Osteoblast (primary cell): ENCODE measurements around the gene TRIO. TPM values are rescaled to one million over a fixed set of nuclear protein-coding genes. Genes with fewer than 3 reads are reported as not detected.

Experiments used
- DNase-seq: peaks from one replicate; pipeline ENCODE4 v3.0.0; 2011; ENCODE audit warnings: low spot score, mixed read lengths; ENCODE audit not compliant: insufficient read length; ENCODE audit errors: missing footprints
- H2AFZ ChIP-seq: 2 replicates; pipeline ENCODE4 v1.6.0; 2011; ENCODE audit warnings: mild to moderate bottlenecking, low read length
- H3K27ac ChIP-seq: 2 replicates; pipeline ENCODE4 v1.5.1; 2011; ENCODE audit warnings: mild to moderate bottlenecking, low read depth, low read length, moderate library complexity
- H3K27me3 ChIP-seq: 2 replicates; pipeline ENCODE4 v1.6.0; 2012; ENCODE audit warnings: mild to moderate bottlenecking, control low read depth, inconsistent platforms, low read length, moderate library complexity; ENCODE audit not compliant: insufficient read depth
- H3K36me3 ChIP-seq: 2 replicates; pipeline ENCODE4 v1.5.1; 2011; ENCODE audit warnings: mild to moderate bottlenecking, low read length, control low read depth, moderate library complexity; ENCODE audit not compliant: insufficient read depth
- H3K4me1 ChIP-seq: 2 replicates; pipeline ENCODE4 v1.5.1; 2011; ENCODE audit warnings: mild to moderate bottlenecking, low read length, control low read depth, moderate library complexity; ENCODE audit not compliant: insufficient read depth
- H3K4me2 ChIP-seq: 2 replicates; pipeline ENCODE4 v1.6.0; 2011; ENCODE audit warnings: mild to moderate bottlenecking, low read length; ENCODE audit not compliant: insufficient read depth
- H3K4me3 ChIP-seq: fragments of 200-600 bp; sonication (generic); 3 replicates; pipeline ENCODE4 v1.5.1; 2012; ENCODE audit warnings: mild to moderate bottlenecking, low read length, inconsistent platforms; ENCODE audit not compliant: insufficient read depth
- H3K79me2 ChIP-seq: 2 replicates; pipeline ENCODE4 v1.6.0; 2012; ENCODE audit warnings: mild to moderate bottlenecking, low read length, control low read depth, inconsistent platforms; ENCODE audit not compliant: insufficient read depth
- H3K9me3 ChIP-seq: 2 replicates; pipeline ENCODE4 v1.5.1; 2011; ENCODE audit warnings: low read depth, low read length, control low read depth
- H4K20me1 ChIP-seq: 2 replicates; pipeline ENCODE4 v1.6.0; 2012; ENCODE audit warnings: mild to moderate bottlenecking, low read length, control low read depth; ENCODE audit not compliant: insufficient read depth
- total RNA-seq: library from RNA; depleted of rRNA; stranded (reverse); fragments of >200 nt; gene quantifications from 2 replicates; pipeline ENCODE4 v1.2.3, GENCODE V29; 2012
- TF ChIP-seq, protein P1 (sequence below): IDR thresholded peaks from 2 replicates; pipeline ENCODE4 v1.5.1; 2011; ENCODE audit warnings: mild to moderate bottlenecking, low read depth, low read length, moderate library complexity; ENCODE audit errors: extremely low read depth

TRIO gene
- total RNA-seq, 1 donor = 274 TPM

DNA sequence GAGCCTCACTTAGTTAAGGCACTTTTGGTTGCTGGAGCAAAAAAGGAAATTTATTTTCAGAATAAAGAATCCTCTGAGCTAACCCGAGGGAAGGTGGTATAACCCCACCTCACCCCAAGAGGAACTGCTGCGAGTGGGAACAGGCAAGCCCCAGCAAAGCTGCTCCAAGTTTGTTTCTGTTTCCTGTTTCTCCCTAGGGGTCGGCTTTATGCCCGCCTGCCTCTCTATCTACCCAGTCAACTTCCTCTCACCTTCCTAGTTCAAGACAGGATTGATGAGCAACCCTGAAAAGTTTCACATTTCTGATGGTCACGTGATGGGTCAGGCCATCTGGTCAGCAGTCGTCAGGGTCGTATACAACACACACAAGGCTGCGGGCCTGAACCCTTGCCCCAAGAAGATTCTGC lies 31.1 kb downstream of the TRIO start:
- Histone ChIP-seq H3K4me1 (peaks cover 78% of the 10 kb centered on the region), H3K79me2 (peaks cover 99% of the 10 kb centered on the region), H4K20me1 (peaks cover 28% of the 10 kb centered on the region), H3K27me3 (no peaks in the 10 kb centered on the region), H3K4me2 (peak overlapping the region; percentile 31), H2AFZ (no peak overlapping the region), H3K4me3 (no peak overlapping the region), H3K9me3 (no peaks in the 10 kb centered on the region), H3K36me3 (no peaks in the 10 kb centered on the region), H3K27ac (peak overlapping the region; percentile 72)
- peak; percentile 65 for DNase-seq
- TF ChIP-seq, protein P1, sequence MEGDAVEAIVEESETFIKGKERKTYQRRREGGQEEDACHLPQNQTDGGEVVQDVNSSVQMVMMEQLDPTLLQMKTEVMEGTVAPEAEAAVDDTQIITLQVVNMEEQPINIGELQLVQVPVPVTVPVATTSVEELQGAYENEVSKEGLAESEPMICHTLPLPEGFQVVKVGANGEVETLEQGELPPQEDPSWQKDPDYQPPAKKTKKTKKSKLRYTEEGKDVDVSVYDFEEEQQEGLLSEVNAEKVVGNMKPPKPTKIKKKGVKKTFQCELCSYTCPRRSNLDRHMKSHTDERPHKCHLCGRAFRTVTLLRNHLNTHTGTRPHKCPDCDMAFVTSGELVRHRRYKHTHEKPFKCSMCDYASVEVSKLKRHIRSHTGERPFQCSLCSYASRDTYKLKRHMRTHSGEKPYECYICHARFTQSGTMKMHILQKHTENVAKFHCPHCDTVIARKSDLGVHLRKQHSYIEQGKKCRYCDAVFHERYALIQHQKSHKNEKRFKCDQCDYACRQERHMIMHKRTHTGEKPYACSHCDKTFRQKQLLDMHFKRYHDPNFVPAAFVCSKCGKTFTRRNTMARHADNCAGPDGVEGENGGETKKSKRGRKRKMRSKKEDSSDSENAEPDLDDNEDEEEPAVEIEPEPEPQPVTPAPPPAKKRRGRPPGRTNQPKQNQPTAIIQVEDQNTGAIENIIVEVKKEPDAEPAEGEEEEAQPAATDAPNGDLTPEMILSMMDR = no peak

DNA sequence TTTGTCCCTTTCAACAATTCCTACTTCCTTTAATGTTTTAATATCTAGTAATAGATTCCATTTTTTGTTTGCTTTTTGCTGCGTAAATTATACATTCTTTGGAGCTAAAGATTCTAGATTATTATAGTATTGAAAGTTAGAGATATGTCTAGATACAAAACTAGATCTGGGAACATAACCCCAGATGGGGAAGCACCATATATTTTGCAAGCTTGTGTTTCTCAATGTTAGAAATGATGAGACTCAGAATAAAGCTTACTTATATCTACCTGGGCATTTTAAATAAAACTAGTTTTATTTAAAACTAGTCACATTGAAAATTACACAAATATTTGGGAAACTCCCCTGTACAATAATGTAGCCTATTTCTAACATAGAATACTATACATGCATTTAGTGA lies 32.2 kb downstream of the TRIO start:
- Histone ChIP-seq H4K20me1 (peaks cover 26% of the 10 kb centered on the region), H3K27me3 (no peaks in the 10 kb centered on the region), H3K4me2 (no peak overlapping the region), H3K9me3 (no peaks in the 10 kb centered on the region), H3K4me1 (peaks cover 72% of the 10 kb centered on the region), H3K36me3 (no peaks in the 10 kb centered on the region), H2AFZ (no peak overlapping the region), H3K79me2 (peaks cover 99% of the 10 kb centered on the region), H3K27ac (peak overlapping the region; percentile 29), H3K4me3 (no peak overlapping the region)
- no peak for DNase-seq
- TF ChIP-seq, protein P1 = no peak

DNA sequence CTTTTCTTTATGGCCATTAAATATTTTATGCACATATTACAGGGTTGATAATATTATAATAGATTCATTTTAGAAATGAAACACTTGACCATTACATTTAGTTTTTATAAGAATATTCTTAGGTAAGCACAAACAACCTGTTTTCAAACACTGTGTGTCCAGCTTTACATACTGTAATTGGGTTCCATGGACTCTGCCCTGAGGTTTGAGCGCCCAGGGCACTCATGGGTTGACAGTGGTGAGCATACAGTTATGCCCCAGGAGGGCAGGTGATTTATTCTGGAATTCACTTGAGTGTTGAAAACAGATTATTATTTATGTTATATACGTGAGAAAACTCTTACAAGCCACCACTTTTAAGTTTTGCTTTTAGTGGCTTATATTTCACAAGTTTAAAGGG lies 33.7 kb downstream of the TRIO start:
- no peak overlapping the region for H2AFZ ChIP-seq
- no peak for DNase-seq
- no peaks in the 10 kb centered on the region for H3K36me3 ChIP-seq
- peaks cover 25% of the 10 kb centered on the region for H4K20me1 ChIP-seq
- no peaks in the 10 kb centered on the region for H3K27me3 ChIP-seq
- H3K4me2 ChIP-seq = no peak overlapping the region
- peaks cover 66% of the 10 kb centered on the region for H3K4me1 ChIP-seq
- peak overlapping the region; percentile 86 for H3K27ac ChIP-seq
- peaks cover 100% of the 10 kb centered on the region for H3K79me2 ChIP-seq
- TF ChIP-seq, protein P1 = no peak
- H3K4me3 ChIP-seq = no peak overlapping the region
- no peaks in the 10 kb centered on the region for H3K9me3 ChIP-seq

DNA sequence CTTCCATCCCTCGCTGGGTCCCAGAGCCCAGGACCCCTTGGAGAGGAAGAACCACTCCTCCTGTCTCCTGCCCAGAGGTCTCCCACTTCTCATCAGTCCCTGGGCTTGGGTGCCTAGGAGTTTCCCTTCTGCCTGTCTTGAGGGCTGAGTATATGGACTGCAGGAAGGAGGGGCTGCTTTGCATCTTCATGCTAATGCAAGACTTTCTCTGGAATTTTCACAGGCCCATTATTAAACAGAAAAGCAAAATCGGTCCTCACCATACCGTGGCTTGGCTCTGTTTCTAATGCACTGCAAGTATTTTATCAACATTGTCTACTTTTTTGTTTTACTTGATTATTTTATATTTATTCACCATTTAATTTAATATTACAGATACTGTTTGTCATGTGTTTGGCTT lies 34.5 kb downstream of the TRIO start:
- Histone ChIP-seq H3K27me3 (no peaks in the 10 kb centered on the region), H4K20me1 (peaks cover 18% of the 10 kb centered on the region), H3K27ac (peak overlapping the region; percentile 86), H3K36me3 (no peaks in the 10 kb centered on the region), H3K9me3 (no peaks in the 10 kb centered on the region), H2AFZ (no peak overlapping the region), H3K4me1 (peaks cover 64% of the 10 kb centered on the region), H3K4me3 (no peak overlapping the region), H3K4me2 (peak overlapping the region; percentile 54), H3K79me2 (peaks cover 100% of the 10 kb centered on the region)
- no peak for DNase-seq
- TF ChIP-seq, protein P1 = no peak
